Stimulated activated CD4-positive, alpha-beta T cell treated with anti-CD3 and anti-CD28 coated beads, Interleukin-12 subunit alpha, Interleukin-12 subunit beta, amount 100 ng/mL, for 4 hours (primary cell): Measurements from ENCODE around the gene ESRRA.

Experiments
- DNase-seq: peaks from one replicate; pipeline ENCODE4 v3.0.0-alpha.2; 2020

The ESRRA gene

DNA sequence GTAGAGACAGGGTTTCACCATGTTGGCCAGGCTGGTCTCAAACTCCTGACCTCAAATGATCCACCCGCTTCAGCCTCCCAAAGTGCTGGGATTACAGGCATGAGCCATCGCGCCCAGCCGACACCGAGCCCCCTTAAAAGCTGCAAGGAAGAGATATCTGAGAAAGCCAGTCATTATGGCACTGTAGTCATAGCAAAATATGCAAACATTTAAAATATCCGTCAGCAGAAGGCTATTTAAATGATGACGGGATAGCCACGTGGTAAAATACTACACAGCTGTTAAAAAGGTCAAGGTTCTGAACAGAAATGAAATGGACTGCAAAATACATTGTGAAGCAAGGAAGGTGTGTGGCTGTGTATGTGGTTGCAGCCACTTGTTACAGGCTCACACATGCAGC is 28.2 kb downstream of the ESRRA start:
- no peak for DNase-seq

GRCh38 chr11:64334764-64335735 is 29.7 kb downstream of the ESRRA start:
- DNase-seq, result no peak

- no peak for DNase-seq
Observed at GRCh38 chr11:64337538-64338249, 32.4 kb downstream of the ESRRA start.

GRCh38 chr11:64338716-64339115 is 33.4 kb downstream of the ESRRA start:
- no peak for DNase-seq

- DNase-seq, result no peak
Observed at GRCh38 chr11:64339286-64339685, 34.0 kb downstream of the ESRRA start.

- DNase-seq, result peak; percentile 72
Observed at GRCh38 chr11:64339754-64340408, 34.6 kb downstream of the ESRRA start, which contains the start of gene CCDC88B. CCDC88B (plus strand) TSS chr11:64340204; CDS start chr11:64340267, 63 bp downstream.

DNA sequence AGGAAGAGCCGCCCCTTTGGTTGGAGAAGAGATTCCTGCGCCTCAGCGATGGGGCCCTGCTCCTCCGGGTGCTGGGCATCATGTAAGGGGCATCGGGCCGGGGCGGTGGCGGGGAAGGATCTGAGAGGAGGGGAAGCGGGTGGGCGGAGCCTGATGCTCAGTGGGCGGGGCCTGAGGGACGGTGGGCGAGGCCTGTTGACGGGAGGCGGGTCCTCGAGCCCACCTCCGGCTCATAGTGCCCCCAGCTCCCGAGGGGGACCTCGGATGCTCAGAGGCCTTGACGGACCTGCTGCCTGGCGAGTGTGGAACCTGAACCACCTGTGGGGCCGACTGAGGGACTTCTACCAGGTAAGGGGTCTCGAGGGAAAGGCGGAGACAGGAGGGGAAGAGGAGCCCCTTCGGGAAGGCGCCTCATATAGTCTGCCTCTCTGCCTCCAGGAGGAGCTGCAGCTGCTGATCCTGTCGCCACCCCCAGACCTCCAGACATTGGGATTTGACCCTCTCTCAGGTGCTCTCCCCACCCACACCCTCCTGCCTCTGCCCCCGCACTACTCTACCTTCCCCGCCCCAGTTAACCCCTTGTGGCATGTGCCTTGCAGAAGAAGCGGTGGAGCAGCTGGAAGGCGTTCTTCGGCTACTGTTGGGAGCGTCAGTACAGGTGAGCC is 35.5 kb downstream of the ESRRA start:
- peak; percentile 80 for DNase-seq

- DNase-seq, result no peak
Observed at GRCh38 chr11:64341429-64341828, 36.1 kb downstream of the ESRRA start.

GRCh38 chr11:64341851-64342791 is 36.8 kb downstream of the ESRRA start:
- peak; percentile 88 for DNase-seq

- no peak for DNase-seq
Observed at GRCh38 chr11:64342869-64343745, 37.8 kb downstream of the ESRRA start.

DNA sequence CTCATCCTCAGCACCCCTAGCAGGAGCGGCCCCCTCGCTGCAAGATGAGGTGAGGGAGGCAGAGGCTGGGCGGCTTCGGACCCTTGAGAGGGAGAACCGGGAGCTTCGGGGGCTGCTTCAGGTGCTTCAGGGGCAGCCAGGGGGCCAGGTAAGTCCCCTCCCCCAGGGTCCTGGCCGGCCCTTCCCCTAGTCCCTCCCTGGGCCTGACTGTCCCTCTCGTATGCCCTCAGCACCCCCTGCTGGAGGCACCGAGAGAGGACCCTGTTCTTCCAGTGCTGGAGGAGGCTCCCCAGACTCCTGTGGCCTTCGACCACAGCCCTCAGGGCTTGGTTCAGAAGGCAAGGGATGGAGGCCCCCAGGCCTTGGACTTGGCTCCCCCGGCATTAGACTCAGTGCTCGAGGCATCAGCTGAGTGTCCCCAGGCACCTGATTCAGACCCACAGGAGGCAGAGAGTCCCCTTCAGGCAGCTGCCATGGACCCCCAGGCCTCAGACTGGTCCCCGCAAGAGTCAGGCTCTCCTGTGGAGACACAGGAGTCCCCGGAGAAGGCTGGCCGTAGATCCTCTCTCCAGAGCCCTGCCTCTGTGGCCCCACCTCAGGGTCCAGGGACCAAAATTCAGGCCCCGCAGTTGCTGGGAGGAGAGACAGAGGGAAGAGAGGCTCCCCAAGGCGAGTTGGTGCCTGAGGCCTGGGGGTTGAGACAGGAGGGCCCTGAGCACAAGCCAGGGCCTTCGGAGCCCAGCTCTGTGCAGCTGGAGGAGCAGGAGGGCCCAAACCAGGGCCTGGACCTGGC is 38.6 kb downstream of the ESRRA start:
- DNase-seq, result no peak

DNA sequence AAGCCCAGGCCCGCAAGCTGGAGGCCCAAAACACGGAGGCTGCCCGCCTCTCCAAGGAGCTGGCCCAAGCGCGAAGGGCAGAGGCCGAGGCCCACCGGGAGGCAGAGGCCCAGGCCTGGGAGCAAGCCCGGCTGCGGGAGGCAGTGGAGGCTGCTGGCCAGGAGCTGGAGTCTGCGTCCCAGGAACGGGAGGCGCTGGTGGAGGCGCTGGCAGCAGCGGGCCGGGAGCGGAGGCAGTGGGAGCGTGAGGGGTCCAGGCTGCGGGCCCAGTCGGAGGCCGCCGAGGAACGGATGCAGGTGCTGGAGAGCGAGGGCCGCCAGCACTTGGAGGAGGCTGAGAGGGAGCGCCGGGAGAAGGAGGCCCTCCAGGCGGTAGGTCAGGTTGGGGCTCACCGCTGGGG is 39.5 kb downstream of the ESRRA start:
- no peak for DNase-seq

DNA sequence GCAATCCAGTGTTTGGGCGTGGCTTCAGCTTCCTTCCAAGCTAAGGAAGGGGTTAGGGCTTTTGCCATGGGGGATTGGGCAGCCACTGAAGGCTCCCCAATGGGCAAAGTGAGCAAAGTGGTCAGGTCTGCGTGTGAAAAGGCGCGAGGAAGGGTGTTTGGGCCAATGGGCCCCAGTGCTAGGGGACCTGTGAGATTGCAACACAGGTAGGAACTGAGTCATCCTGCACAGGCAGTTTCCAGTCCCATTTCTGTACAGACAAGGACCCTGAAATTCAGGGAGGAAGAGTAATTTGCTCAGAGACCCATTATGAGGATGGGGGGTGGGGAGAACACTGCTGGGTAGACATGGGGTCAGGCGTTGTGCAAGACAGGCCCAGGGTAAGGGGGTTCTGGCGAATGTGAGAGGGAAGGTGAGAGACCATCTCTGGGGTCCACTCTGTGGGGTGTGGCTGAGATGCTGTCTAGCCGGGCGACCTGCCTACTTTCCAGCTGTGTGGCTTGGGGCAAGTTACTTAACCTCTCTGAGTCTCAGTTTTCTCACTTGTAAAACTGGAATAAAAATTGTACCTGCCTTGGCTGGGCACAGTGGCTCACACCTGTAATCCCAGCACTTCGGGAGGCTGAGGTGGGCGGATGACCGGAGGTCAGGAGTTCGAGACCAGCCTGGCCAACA is 42.0 kb downstream of the ESRRA start:
- DNase-seq, result no peak

DNA sequence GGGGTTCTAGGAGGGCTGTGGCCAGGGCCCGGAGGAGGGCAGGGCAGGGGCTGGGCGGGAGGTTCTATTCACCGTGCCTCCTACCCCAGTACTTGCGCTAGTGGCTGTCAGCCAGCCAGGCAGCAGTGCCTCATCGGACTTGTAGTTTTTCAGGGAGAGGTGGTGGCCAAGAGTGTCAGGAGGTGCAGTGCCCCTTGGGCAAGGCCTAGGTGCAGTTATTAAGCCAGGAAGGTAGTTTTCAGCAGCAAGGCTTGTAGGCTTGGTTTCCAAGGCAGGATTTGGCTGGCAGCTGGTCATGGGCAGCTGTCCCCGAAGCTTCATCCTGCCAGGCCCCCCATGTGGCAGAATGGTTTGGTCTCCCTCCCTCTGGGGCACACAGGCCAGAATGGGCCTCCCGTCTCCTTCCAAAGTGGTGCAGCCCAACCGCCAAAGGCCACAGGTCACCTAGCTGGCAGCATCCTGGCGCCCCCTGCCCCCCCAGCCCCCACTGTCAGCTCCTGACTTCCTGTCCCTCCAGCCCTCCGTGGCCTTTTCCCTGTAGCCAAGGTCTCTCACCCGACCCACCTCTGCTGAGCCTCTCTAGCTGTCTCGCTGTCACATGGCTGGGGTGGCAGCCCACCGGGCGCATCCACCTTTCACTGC is 43.2 kb downstream of the ESRRA start:
- DNase-seq, result no peak

GRCh38 chr11:64349025-64349387 is 43.7 kb downstream of the ESRRA start:
- no peak for DNase-seq

GRCh38 chr11:64349404-64349803 is 44.1 kb downstream of the ESRRA start:
- DNase-seq, result no peak

DNA sequence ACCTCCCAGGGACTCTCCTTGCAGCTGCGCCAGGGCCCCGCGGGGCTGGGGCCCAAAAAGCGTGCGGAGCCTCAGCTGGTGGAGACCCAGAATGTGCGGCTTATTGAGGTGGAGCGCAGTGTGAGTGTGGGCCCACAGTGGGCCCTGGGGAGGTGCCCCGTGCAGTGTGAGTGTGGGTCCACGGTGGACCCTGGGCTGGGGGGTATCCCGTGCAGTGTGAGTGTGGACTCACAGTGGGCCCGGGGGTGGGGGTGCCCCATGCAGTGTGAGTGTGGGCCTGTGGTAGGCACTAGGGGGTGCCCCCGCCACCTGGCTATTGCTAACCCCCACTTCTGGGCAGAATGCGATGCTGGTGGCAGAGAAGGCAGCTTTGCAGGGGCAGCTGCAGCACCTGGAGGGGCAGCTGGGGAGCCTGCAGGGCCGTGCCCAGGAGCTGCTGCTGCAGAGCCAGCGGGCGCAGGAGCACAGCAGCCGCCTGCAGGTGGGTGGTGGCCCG is 45.9 kb downstream of the ESRRA start:
- no peak for DNase-seq
